Right lobe of liver (tissue), 6 donors: ENCODE results near the gene PPDPF. TPM values are rescaled to one million over a fixed set of nuclear protein-coding genes. Genes with fewer than 3 reads are reported as not detected.

Source experiments
- ATAC-seq, 4 donors: fragments of 200-7000 bp; cut with Tn5 transposase; one replicate each; pipeline ENCODE4 v1.9.1; 2020; ENCODE audit warnings: mild to moderate bottlenecking in 4 of 4, moderate library complexity in 4 of 4
- DNase-seq, 3 donors: peaks; one replicate each; pipeline ENCODE4 v3.0.0-alpha.2; 2020
- H3K27ac ChIP-seq, 3 donors: fragments of 200-600 bp; one replicate each; pipeline ENCODE4 v1.8.0; 2022
- H3K27me3 ChIP-seq, 2 donors: fragments of 200-600 bp; one replicate each; pipeline ENCODE4 v1.8.0; 2022
- H3K36me3 ChIP-seq, 4 donors: fragments of 200-600 bp; sonication (generic) in 1 of 4; one replicate each; pipeline versions ENCODE4 v1.5.1 to v1.8.0; 2017 to 2022; ENCODE audit warnings: control low read depth in 1 of 4
- H3K4me1 ChIP-seq, 4 donors: fragments of 200-600 bp; sonication (generic) in 1 of 4; one replicate each; pipeline versions ENCODE4 v1.5.1 to v1.8.0; 2017 to 2022; ENCODE audit warnings: control low read depth in 1 of 4
- H3K4me3 ChIP-seq, 3 donors: fragments of 200-600 bp; one replicate each; pipeline ENCODE4 v1.8.0; 2022
- H3K9me3 ChIP-seq, 4 donors: fragments of 200-600 bp; sonication (generic) in 1 of 4; one replicate each; pipeline versions ENCODE4 v1.5.1 to v1.8.0; 2017 to 2022; ENCODE audit warnings: control low read depth in 1 of 4
- CTCF ChIP-seq, 4 donors: fragments of 200-600 bp in 3 of 4; fragments of 450-650 bp in 1 of 4; IDR thresholded peaks; one replicate each; pipeline versions ENCODE4 v1.5.1 to v1.8.0; 2016 to 2022; ENCODE audit warnings: antibody characterized with exemption in 4 of 4, mild to moderate bottlenecking in 2 of 4
- POLR2A ChIP-seq: fragments of 450-650 bp; IDR thresholded peaks from one replicate; pipeline ENCODE4 v1.6.1; 2017; ENCODE audit warnings: antibody characterized with exemption, mild to moderate bottlenecking
- WGBS: methylation state at CpG from one replicate; pipeline ENCODE4 v1.1.6; 2018; ENCODE audit warnings: low coverage, low lambda C conversion rate; ENCODE audit not compliant: insufficient coverage; ENCODE audit errors: missing lambda C conversion rate; 5-methylcytosine and 5-hydroxymethylcytosine counted together
- intact Hi-C, 2 donors: fragments of 100-400 bp; cut with DNase I; formaldehyde crosslinking; loops; one replicate each; pipeline versions ENCODE4 v1.11.2 to v1.14.1; 2022
- total RNA-seq, 6 experiments: library from RNA; depleted of rRNA in 2 of 6; stranded (reverse); fragments of >200 nt in 2 of 6; fragmentation: NEBNext Ultra II Directional in 3 of 6; extraction: Animal tissue kit (Norgen Biotek cat#: 25700) in 3 of 6; gene quantifications; one replicate each; pipeline versions ENCODE4 v1.1.0 to v1.2.4, GENCODE V29; 2016 to 2023
- donor health status: DM: no; HTN: yes; CAD: no.
- donor health status: DM: no; HTN: no; CAD: no.
- donor health status: DM: no; HTN: no; CAD: no.
- donor health status: DM: no; HTN: yes; CAD: no.
- donor health status: DM: no; HTN: yes; CAD: no.

Gene PPDPF
- total RNA-seq, 6 experiments from 2014 or later, result 50.2 to 99.4 (median 76.7) TPM

- TF ChIP-seq POLR2A, result no peak
- TF ChIP-seq CTCF (IDR thresholded peaks at IDR 0.05), result no peak
- Histone ChIP-seq H3K27me3 (no peaks in the 10 kb centered on the region), H3K36me3 (no peaks in the 10 kb centered on the region), H3K4me3 (no peak overlapping the region), H3K9me3 (no peaks in the 10 kb centered on the region), H3K4me1 (peaks cover 0 to 7% (median 2%) of the 10 kb centered on the region in 4 donors), H3K27ac (no peak overlapping the region)
- intact Hi-C loops, result no loop called here
- ATAC-seq (no peak), DNase-seq (no peak)
- WGBS, result 78% methylated on average over 3 of the region's 3 CpGs
These were observed 4.6 kb downstream of the PPDPF start for GRCh38 chr20:63525185-63525584.

GRCh38 chr20:63525971-63526370 lies 5.4 kb downstream of the PPDPF start:
- DNase-seq, result peak in 1 of 3 donors; percentile 34

GRCh38 chr20:63527184-63527583 lies 6.6 kb downstream of the PPDPF start:
- intact Hi-C loops, result no loop called here
- Histone ChIP-seq H3K9me3 (no peaks in the 10 kb centered on the region), H3K36me3 (no peaks in the 10 kb centered on the region), H3K27ac (no peak overlapping the region), H3K4me3 (no peak overlapping the region), H3K4me1 (no peaks in the 10 kb centered on the region), H3K27me3 (no peaks in the 10 kb centered on the region)
- no peak for TF ChIP-seq CTCF (IDR thresholded peaks at IDR 0.05)
- no peak for TF ChIP-seq POLR2A
- peak in 1 of 3 donors; percentile 15 for DNase-seq
- 95% methylated on average over 9 of the region's 9 CpGs for WGBS
- no peak for ATAC-seq

More at GRCh38 chr20:63525971-63526370, 5.4 kb downstream of the PPDPF start:
- ATAC-seq, result no peak
- H3K9me3 ChIP-seq, result no peaks in the 10 kb centered on the region
- no peaks in the 10 kb centered on the region for H3K27me3 ChIP-seq
- no peak overlapping the region for H3K4me3 ChIP-seq
- no peak overlapping the region for H3K27ac ChIP-seq
- WGBS, result 6% methylated on average over 2 of the region's 2 CpGs
- H3K4me1 ChIP-seq, result peaks cover 0 to 6% (median 2%) of the 10 kb centered on the region in 4 donors
- intact Hi-C loops, result no loop called here
- TF ChIP-seq CTCF (IDR thresholded peaks at IDR 0.05) (no peak), POLR2A (no peak)
- no peaks in the 10 kb centered on the region for H3K36me3 ChIP-seq

- Histone ChIP-seq H3K9me3 (no peaks in the 10 kb centered on the region), H3K4me3 (no peak overlapping the region), H3K27ac (no peak overlapping the region), H3K4me1 (no peaks in the 10 kb centered on the region), H3K36me3 (no peaks in the 10 kb centered on the region), H3K27me3 (no peaks in the 10 kb centered on the region)
- WGBS, result 100% methylated on average over 1 of the region's 27 CpGs
- ATAC-seq (peak in 1 of 4 donors; percentile 6), DNase-seq (peak in 1 of 3 donors; percentile 51)
- intact Hi-C loops, result no loop called here
- TF ChIP-seq POLR2A, result no peak
- TF ChIP-seq CTCF (IDR thresholded peaks at IDR 0.05), result no peak
These were observed 8.8 kb downstream of the PPDPF start for GRCh38 chr20:63529180-63529860.
